ENCODE data around the gene NR2C1. TPM values are rescaled to one million over a fixed set of nuclear protein-coding genes. Genes with fewer than 3 reads are reported as not detected.
A peak's percentile ranks its signal among the peaks of the same experiment; 100 is the strongest.
"Not testable (repeated sequence)": the region's sequence is repeated elsewhere in the genome, so short reads cannot be mapped to it uniquely, and the experiment has no call there.

The NR2C1 gene
- total RNA-seq, 1 experiment from 2014 or later, result 25.9 TPM

DNA sequence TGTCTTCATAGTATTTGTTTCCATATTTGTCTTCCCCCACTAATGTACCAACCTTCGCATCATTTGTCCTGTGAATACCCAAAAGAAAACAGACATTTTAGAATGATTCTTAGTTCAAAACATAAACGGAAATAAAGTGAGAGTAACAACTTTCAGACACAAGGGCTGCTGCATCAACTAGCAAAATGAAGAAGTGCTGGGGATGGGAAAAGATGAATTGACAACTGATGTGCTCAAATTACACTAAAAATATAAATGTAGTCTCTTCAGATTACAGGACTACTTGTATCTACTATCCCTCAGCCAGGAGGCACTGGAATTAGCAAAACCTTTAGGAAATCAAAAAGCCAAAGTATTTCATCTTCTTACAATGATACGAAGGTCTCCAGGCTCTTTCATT, 70.7 kb downstream of the NR2C1 start:
- DNase-seq (ENCODE audit: low read depth), result no peak

DNA sequence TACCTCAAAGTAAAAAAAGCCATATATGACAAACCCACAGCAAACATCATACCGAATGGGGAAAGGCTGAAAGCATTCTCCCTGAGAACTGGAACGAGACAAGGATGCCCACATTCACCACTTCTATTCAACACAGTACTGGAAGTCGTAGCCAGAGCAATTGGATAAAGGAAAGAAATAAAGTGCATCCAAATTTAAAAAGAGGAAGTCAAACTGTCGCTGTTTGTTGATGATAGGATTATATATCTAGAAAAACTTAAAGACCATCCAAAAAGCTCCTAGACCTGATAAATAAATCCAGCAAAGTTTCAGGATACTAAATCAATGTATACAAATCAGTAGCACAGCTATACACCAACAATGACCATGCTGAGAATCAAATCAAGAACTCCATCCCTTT, 75.1 kb downstream of the NR2C1 start:
- DNase-seq (ENCODE audit: low read depth), result no peak

- no peak for DNase-seq (ENCODE audit: low read depth)
Measured at GRCh38 chr12:94997726-94998125, 75.7 kb downstream of the NR2C1 start.

GRCh38 chr12:94997061-94997460, 76.4 kb downstream of the NR2C1 start:
- no peak for DNase-seq (ENCODE audit: low read depth)

GRCh38 chr12:94994312-94994711, 79.1 kb downstream of the NR2C1 start:
- peak; percentile 91 for DNase-seq (ENCODE audit: low read depth)

GRCh38 chr12:94993855-94994254, 79.6 kb downstream of the NR2C1 start:
- peak; percentile 31 for DNase-seq (ENCODE audit: low read depth)

- no peak for DNase-seq (ENCODE audit: low read depth)
Measured at GRCh38 chr12:94990222-94990621, 83.2 kb downstream of the NR2C1 start.

DNA sequence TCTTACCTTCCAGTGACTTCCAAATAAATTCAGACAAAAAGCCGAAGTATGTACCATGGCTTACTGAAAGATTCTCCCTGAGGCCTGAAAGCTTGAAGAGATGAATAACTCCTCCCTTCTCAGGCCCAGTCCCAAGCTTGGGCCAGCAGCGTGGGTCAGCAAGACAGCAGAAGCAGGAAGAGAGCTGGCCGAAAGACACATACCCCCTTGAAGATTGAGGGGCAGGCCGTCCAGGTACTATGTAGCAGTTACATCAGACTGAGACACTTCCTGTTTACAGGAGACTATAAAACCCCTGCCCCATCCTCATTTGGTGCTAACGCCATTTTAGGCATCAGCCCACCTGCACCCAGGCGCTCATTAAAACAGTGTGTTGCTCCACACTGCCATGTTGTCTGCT, 84.9 kb downstream of the NR2C1 start:
- DNase-seq (ENCODE audit: low read depth), result no peak

DNA sequence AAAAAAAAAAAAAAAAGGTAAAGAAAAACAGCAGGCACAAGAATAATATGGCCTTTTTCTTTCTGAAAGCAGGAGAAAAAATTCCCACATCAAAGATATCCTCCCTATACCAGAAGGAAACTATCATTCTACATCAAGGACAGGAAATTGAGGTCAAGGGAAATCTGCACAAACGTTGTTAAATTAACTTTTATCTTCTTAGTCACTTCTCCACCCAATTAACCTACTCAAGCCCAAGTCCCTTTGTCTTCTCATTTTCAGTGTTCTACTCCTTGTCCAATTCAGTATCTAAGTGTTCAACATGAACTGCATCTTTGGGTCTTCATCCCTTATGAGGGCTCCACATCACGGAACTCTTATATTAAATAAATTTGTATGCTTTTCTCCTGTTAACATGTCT, 85.6 kb downstream of the NR2C1 start:
- DNase-seq (ENCODE audit: low read depth), result peak; percentile 21

DNA sequence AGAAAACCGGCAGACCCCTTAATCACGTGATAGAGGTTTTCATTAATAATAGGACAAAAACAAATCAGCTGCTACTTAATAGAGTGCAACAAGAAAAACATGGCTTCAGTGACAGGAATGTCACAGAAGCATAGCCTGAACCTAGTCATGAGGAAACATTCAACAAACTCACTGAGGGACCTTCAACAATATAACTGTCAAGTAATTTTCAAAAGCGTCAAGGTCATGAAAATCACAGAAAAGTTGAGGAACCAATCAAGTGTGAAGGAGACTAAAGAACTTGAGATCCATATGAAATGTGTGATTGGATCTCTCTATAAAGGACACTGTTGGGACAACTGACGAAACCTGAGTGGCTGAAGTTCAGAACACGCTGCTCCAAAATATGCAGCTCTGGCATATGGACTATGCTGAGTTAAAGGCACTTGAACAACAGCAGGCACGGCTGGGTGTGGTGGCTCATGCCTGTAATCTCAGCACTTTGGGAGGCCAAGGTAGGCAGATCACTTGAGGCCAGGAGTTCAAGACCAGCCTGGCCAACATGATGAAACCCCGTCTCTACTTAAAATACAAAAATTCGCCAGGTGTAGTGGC, 86.2 kb downstream of the NR2C1 start:
- no peak for DNase-seq (ENCODE audit: low read depth)

- DNase-seq (ENCODE audit: low read depth), result not testable (repeated sequence)
Measured at GRCh38 chr12:94985099-94985498, 88.3 kb downstream of the NR2C1 start.

DNA sequence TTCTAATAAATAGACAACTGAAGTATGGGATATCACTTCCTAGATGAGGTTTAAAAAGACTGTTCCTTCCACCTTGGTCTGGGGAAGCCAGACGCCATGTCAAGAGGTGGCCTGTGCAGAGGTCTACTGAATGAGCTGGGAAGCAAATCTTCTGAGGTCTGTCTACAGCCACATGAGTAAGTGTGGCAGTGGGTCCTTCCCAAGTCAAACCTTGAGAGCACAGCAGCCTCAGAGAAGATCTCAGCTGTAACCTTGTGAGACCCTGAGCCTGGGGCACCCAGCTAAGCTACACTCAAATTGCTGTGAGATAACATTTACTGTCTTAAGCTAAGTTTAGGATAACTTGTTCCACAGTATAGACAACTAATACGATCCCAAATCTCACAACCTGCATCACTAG, 90.1 kb downstream of the NR2C1 start:
- DNase-seq (ENCODE audit: low read depth), result no peak

DNA sequence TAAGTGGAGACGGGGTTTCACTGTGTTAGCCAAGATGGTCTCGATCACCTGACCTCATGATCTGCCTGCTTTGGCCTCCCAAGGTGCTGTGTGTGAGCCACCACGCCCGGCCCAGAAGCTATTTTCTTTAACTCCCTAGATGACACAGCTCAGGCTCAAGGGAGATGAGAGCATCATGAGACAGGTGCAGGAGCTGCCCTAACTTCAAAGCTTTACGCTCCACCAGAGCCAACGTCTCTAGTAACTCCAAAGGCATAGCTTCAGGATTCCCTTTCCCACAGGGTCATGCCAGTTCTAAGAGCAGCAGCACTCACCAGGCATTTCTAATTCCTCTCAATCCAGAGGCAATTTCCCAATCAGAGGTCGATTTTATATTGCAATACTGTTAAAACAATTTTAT, 91.0 kb downstream of the NR2C1 start:
- DNase-seq (ENCODE audit: low read depth), result peak; percentile 37

DNA sequence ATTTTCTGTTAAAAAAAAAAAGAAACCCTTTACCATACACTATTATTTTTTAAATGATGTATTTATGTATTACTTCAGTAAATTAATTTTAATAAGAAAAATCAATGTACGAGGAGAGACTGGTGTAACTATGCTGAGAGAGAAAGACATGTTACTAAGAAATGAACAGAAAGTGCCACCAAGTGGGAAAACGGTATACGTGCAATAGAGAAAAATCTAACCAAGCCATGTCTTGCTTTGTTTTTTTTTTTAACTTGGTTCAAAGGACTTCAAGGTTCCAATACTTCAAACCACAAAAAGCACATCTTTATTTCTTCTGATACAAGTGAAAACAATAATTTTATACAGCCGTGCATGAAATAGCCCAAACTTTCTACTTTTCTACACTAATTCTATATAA, 92.8 kb downstream of the NR2C1 start:
- DNase-seq (ENCODE audit: low read depth), result peak; percentile 19

DNA sequence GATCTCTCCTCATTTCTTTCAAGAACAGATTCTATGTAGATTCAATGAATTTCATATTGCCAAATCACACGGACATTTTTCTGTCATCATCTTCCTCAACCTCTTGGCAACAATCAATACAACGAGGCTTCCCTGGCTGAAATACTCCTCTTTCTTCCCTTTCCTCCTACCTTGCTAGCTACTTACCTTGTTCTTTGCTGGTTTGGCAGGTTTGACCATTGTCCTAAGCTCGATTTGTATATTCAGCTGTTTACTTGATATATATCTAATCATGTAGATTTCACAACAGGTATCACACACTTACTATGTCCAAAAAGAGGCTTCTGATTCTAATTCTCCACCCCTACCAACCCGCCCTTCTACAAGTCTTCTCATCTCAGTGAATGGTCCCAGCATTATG, 93.5 kb downstream of the NR2C1 start:
- no peak for DNase-seq (ENCODE audit: low read depth)

DNA sequence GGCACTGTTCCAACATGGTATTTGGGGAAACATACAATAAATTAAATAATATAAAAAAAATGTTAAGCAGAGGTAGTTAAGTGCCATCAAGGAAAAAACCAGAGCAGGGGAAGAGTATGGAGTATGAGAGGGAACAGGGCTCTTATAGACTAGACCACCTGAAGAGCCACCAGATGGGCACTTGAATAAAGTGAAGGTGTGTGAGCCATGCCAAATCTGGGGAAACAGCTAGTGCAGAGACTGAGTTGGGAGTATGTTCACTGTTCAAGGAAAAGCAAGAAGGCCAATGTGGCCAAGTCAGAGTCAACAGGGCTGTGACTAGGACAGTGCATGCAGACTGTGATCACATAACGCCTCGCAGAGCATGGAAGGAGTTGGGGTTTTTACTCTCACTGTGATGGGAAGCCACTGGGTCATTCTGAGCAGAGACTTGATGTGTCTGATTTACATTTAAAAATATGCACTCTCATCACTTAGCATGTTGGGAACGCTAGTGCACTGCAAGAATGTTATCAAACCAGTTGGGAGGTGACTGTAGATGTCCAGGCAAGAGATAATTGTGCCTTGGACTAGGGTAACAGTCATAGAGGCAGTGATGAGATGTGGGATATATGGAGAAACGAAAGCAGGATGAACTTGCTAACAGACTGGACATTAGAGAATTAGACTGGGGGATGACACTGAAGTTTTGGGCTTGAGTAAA, 95.5 kb downstream of the NR2C1 start:
- DNase-seq (ENCODE audit: low read depth), result no peak

DNA sequence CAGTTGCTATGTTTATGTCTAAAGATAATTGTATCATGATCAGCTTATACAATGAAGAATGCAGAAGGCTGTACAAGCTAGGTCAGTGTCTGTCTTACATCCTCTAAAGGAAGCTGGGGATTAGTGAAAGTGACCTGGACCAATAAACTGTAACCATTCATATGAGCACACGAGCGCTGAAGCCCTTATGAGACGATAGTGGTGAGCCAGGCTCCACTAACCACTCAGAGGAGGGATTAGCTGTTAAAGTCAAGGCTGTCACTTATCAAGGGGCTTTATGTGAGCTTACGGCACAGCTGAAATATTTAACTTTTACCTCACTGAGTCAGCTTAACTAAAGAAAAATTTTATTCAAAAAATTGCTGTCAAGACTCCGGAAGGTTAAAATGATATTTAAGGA, 100.2 kb downstream of the NR2C1 start:
- peak; percentile 59 for DNase-seq (ENCODE audit: low read depth)

GRCh38 chr12:94972795-94973194, 100.6 kb downstream of the NR2C1 start:
- DNase-seq (ENCODE audit: low read depth), result no peak

- DNase-seq (ENCODE audit: low read depth), result no peak
Measured at GRCh38 chr12:94971923-94972322, 101.5 kb downstream of the NR2C1 start.

DNA sequence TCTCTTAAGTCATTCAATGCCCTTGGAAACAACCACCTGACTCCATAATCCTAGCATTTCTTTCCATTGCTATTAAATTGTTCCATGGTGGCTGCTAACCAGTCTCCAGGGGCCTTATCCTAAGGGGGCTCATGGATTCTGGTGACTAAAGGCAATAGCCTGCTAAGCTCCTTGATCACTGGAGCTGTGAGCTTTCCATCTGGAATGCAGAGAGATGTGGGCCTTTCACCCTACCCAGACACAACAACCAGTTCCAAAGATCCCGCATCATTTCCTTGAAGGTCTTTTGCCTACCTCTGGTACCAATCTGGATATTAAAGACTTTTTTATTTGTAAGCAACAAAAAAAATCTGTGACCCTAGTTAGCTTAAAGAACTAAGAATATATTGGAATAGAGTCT, 102.9 kb downstream of the NR2C1 start:
- DNase-seq (ENCODE audit: low read depth), result no peak
